Skeletal muscle satellite cell (primary cell): ENCODE data around the gene SIGLEC15.

Experiments used
- H3K27me3 ChIP-seq: 2 replicates; pipeline ENCODE4 v1.7.0; 2013; ENCODE audit warnings: low read length; ENCODE audit not compliant: control insufficient read depth, insufficient read depth
- H3K36me3 ChIP-seq: 2 replicates; pipeline ENCODE4 v1.7.0; 2013; ENCODE audit warnings: mild to moderate bottlenecking, control low read depth, low read length; ENCODE audit not compliant: insufficient read depth
- H3K4me1 ChIP-seq: 2 replicates; pipeline ENCODE4 v1.7.0; 2013; ENCODE audit warnings: low read length; ENCODE audit not compliant: control insufficient read depth, insufficient read depth
- H3K4me2 ChIP-seq: 2 replicates; pipeline ENCODE4 v1.7.0; 2013; ENCODE audit warnings: mild to moderate bottlenecking, low read length
- H3K4me3 ChIP-seq: 2 replicates; pipeline ENCODE4 v1.7.0; 2013; ENCODE audit warnings: low read length
- H3K9ac ChIP-seq: 2 replicates; pipeline ENCODE4 v1.7.0; 2013; ENCODE audit warnings: mild to moderate bottlenecking, low read depth, low read length, moderate library complexity
- H3K9me3 ChIP-seq: replicated peaks from 2 replicates; pipeline ENCODE4 v1.7.0; 2013; ENCODE audit warnings: mild to moderate bottlenecking, control low read depth, low read length

The SIGLEC15 gene

DNA sequence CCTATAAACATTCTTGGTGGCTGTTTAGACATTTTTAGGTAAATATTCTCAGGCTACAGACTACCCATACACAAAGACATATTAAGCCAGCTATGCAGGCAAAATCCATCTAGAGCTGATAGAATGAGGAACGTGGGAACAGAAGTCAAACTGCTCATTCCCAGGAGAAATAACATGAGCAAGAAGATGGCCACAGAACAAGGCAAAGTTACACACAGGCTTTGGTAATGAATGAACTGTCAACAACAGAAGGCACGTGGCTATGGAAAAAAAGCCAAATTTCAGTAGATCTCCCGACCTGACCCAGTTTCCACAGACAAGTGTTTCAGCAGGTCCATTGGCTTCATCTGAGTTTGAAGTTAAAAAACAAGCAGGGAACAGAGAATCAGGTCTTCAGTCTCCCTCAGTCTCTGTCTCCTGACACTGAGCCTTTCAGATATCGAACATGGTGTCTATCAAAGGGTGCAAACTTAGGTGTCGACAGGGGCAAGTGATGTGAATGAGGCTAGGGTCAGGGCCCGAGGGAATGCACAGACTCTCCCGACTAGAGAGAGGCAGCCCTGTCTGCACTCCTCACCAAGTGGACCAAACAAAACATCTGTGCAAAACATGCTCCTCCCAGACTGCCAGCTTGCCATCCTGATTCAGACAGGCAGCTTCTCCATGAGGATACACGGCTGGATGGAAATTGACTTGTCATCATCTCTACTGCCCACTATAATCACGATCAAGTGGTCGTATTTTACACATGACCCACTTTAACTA, 25.9 kb downstream of the SIGLEC15 start:
- H3K36me3 ChIP-seq, result peaks cover 76% of the 10 kb centered on the region
- no peak overlapping the region for H3K4me3 ChIP-seq
- no peak overlapping the region for H3K9ac ChIP-seq
- no peak overlapping the region for H3K4me2 ChIP-seq
- no peaks in the 10 kb centered on the region for H3K9me3 ChIP-seq
- H3K27me3 ChIP-seq, result no peaks in the 10 kb centered on the region
- H3K4me1 ChIP-seq, result no peaks in the 10 kb centered on the region

DNA sequence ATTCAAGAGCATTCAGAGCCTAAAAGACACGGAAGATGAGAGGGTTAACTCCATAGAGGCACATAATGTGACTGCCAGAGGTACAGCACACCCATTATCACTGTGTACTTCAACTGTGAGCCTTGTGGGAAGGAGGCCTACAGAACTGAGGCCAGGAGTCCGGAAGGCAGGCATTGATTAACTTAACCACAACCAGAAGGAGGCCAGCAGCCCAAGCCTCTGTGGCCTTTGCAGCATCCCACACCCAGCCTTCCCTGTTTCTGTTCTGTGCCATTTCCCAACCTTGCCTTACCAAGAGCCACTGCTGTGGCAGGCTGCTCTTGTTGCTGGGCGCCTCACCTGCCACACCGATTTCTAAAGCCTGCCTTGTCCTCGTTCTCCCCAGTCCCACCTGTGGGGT, 27.2 kb downstream of the SIGLEC15 start:
- H3K9me3 ChIP-seq, result no peaks in the 10 kb centered on the region
- H3K4me1 ChIP-seq, result no peaks in the 10 kb centered on the region
- no peak overlapping the region for H3K4me2 ChIP-seq
- H3K9ac ChIP-seq, result no peak overlapping the region
- H3K4me3 ChIP-seq, result no peak overlapping the region
- no peaks in the 10 kb centered on the region for H3K27me3 ChIP-seq
- peaks cover 86% of the 10 kb centered on the region for H3K36me3 ChIP-seq

DNA sequence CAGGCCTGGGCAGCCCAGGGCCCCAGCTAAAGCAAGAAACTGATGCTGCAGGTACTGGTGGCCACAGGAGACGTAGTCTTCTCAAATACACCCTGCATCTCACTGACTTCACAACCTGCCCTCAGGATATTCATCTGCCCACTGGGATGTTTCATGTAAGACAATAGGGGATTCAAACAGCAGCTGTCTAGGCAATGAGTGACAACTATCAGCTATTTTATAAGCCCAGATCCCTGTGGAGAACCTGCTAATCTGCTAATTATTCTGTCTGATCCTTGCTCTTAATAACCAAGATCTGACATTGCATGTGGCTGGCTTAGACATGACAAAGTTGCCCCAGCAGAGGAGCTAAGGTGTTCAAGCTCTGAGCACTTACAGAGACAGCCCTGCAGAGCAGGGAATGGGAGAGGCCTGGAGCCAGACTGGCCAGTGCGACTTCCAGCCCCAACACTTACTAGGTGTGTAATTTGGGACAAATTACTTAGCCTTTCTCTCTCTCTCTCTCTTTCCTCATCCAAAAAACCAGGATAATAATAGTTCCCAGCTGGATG, 28.6 kb downstream of the SIGLEC15 start:
- Histone ChIP-seq H3K9me3 (no peaks in the 10 kb centered on the region), H3K4me2 (no peak overlapping the region), H3K4me3 (no peak overlapping the region), H3K9ac (no peak overlapping the region), H3K27me3 (no peaks in the 10 kb centered on the region), H3K4me1 (no peaks in the 10 kb centered on the region), H3K36me3 (peaks cover 95% of the 10 kb centered on the region)

DNA sequence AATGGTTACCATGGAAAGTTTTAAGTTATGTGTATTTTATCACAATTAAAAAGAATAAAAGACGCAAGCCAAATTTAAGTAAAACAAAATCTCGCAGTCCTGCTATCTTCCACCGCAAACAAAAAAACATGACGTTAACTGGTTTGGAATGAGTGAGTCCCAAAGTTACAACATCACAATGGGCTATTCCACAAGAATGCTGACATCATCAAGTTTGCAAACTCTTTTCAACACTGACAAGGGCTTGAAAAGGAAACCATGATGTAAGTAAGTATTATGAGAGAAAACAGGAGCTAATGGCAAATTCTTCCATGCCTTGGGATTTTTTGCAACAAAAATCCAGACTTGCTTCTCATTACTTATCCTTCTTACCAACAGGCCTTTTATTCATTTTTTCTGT, 31.1 kb downstream of the SIGLEC15 start:
- Histone ChIP-seq H3K27me3 (no peaks in the 10 kb centered on the region), H3K9me3 (no peaks in the 10 kb centered on the region), H3K4me3 (no peak overlapping the region), H3K9ac (no peak overlapping the region), H3K4me2 (no peak overlapping the region), H3K4me1 (peaks cover 7% of the 10 kb centered on the region), H3K36me3 (peaks cover 95% of the 10 kb centered on the region)

DNA sequence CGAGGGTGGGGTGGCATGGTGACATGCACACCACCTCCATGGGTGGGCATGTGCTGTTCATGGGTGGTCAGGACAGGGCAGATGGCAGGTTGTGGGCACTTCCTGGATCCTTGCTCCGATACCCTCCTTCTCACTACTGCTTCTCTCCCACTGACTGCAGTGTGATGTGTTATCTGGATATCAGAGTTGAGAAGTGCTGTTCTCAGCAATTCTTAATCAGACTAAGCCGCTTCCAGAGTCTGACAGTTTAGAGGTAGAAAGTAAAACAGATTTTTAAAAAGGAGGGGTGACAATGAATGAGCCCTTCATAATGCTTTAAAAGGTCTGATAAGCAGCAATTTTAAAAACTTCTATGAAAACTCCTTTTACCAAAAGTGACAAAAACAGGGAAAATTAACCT, 33.9 kb downstream of the SIGLEC15 start:
- Histone ChIP-seq H3K27me3 (no peaks in the 10 kb centered on the region), H3K4me1 (peaks cover 10% of the 10 kb centered on the region), H3K4me3 (no peak overlapping the region), H3K36me3 (peaks cover 94% of the 10 kb centered on the region), H3K9me3 (no peaks in the 10 kb centered on the region), H3K9ac (no peak overlapping the region), H3K4me2 (no peak overlapping the region)

DNA sequence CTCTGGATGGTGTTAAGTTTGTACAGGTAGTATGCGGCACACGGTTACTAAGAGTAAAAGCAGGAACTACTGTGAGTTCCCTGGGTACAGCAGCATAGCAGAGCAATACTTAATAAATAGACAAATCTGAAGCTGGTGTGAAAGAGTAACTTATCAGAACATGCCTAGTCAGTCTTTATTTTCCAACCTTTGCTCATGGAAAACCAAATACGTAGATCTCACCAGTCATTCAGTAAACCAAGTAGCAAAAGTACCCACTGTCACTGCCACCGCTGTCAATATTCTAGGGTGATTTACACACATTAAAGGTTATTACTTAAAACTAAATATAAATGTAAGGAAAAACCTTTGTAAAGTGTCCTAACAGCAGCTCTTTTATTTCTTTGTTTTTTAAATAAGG, 35.0 kb downstream of the SIGLEC15 start:
- H3K36me3 ChIP-seq, result peaks cover 96% of the 10 kb centered on the region
- H3K4me2 ChIP-seq, result no peak overlapping the region
- no peaks in the 10 kb centered on the region for H3K27me3 ChIP-seq
- H3K4me1 ChIP-seq, result peaks cover 10% of the 10 kb centered on the region
- no peak overlapping the region for H3K4me3 ChIP-seq
- H3K9me3 ChIP-seq, result no peaks in the 10 kb centered on the region
- H3K9ac ChIP-seq, result no peak overlapping the region

DNA sequence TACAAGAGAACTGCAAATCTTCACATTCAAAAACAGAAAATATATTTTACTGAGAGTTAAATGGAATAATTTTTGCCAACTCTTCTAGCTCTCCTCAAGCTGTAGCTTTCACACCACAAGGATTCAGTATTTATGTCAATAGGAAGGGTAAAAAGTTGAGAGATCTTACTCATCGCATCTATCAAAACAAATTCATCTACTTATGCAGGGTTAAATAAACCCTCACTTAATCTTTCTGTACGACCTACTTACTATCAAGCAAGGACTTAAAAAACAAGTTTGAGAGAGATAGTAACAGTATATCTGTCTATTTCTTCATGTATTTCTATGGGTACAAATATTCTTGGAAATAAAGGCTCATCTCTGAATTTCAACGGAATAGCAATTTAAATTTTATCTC, 35.5 kb downstream of the SIGLEC15 start:
- no peaks in the 10 kb centered on the region for H3K9me3 ChIP-seq
- H3K36me3 ChIP-seq, result peaks cover 96% of the 10 kb centered on the region
- no peaks in the 10 kb centered on the region for H3K27me3 ChIP-seq
- H3K9ac ChIP-seq, result no peak overlapping the region
- peaks cover 10% of the 10 kb centered on the region for H3K4me1 ChIP-seq
- no peak overlapping the region for H3K4me3 ChIP-seq
- H3K4me2 ChIP-seq, result no peak overlapping the region

DNA sequence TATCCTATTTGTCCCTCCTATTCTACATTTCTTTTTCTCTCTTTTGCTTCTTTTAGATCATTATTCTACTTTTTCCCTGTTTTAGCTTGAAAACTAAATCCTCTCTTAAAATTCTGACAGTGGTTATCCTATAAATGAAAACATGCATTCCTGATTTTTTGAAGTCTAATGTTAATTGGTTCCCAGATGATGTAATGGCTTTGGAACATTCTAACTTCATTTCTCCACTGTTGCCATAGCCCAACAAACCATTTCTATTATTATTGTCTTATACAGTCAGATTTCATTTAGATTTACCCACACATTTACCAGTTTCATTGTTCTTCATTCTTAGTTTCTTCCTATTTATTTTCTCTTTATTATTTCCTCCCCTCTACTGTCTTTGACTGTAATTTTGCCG, 36.5 kb downstream of the SIGLEC15 start:
- Histone ChIP-seq H3K4me3 (no peak overlapping the region), H3K9me3 (no peaks in the 10 kb centered on the region), H3K9ac (no peak overlapping the region), H3K27me3 (no peaks in the 10 kb centered on the region), H3K36me3 (peaks cover 97% of the 10 kb centered on the region), H3K4me2 (no peak overlapping the region), H3K4me1 (peaks cover 10% of the 10 kb centered on the region)

DNA sequence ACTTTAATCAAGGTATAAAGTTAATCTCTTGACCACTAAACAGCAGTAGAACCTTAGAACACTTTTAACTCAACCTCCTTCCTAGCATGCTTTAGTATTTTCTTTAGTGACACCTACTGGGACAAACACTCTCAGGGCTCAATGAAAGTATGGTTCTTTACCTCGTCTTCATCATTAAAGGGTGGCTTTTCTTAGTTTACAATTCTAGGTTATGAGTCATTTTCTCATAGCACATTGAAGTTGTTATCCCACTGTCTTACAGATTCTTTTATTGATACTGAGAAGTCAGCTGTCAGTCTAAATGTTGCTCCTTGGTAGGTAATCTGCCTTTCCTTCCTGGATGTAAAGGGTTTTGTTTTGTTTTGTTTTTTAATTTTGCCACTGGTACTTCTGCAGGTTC, 38.0 kb downstream of the SIGLEC15 start:
- H3K36me3 ChIP-seq, result peaks cover 95% of the 10 kb centered on the region

DNA sequence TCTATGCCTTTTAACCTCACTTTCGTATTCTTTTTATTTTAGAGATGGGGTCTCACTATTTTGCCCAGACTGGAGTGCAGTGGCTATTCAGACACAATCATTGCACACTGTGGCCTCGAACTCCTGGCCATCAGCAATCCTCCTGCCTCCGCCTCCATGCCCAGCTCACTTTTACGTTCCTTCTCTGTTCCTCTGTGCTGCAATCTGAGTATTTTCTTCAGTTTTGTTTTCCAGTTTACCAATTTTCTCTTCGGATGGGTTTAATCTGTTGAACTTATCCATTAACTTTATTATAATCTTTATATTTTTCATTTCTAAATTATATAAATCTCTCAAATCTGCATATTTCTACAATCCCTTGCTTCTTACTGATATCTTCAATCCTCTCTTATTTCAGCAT, 38.6 kb downstream of the SIGLEC15 start:
- Histone ChIP-seq H3K4me3 (no peak overlapping the region), H3K9ac (no peak overlapping the region), H3K4me2 (no peak overlapping the region), H3K9me3 (no peaks in the 10 kb centered on the region), H3K27me3 (no peaks in the 10 kb centered on the region), H3K36me3 (peaks cover 90% of the 10 kb centered on the region), H3K4me1 (peaks cover 10% of the 10 kb centered on the region)

More for the DNA sequence above, 38.0 kb downstream of the SIGLEC15 start:
- no peak overlapping the region for H3K4me2 ChIP-seq
- peaks cover 10% of the 10 kb centered on the region for H3K4me1 ChIP-seq
- no peak overlapping the region for H3K9ac ChIP-seq
- H3K9me3 ChIP-seq, result no peaks in the 10 kb centered on the region
- no peaks in the 10 kb centered on the region for H3K27me3 ChIP-seq
- no peak overlapping the region for H3K4me3 ChIP-seq

DNA sequence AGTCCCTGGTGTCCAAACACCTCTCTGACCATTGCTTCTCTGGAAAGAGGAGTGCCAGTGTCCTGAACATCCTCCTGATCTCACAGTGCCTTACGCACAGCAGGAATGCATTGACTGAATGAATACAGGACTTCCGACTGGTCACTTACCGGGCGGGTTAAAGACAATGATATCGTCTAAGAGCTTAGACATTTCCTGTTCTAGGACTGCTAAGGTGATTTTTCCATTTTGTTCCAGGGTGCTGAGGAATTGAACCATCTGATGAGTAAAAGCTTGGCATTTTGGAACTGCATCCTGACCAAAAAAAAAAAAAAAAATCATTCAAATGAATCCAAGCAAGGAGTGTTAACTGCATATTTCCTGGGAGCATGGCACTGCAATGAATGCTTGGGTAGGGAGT, 40.0 kb downstream of the SIGLEC15 start:
- H3K9me3 ChIP-seq, result no peaks in the 10 kb centered on the region
- no peak overlapping the region for H3K4me3 ChIP-seq
- H3K27me3 ChIP-seq, result no peaks in the 10 kb centered on the region
- no peak overlapping the region for H3K4me2 ChIP-seq
- no peak overlapping the region for H3K9ac ChIP-seq
- peaks cover 90% of the 10 kb centered on the region for H3K36me3 ChIP-seq
- peaks cover 10% of the 10 kb centered on the region for H3K4me1 ChIP-seq

DNA sequence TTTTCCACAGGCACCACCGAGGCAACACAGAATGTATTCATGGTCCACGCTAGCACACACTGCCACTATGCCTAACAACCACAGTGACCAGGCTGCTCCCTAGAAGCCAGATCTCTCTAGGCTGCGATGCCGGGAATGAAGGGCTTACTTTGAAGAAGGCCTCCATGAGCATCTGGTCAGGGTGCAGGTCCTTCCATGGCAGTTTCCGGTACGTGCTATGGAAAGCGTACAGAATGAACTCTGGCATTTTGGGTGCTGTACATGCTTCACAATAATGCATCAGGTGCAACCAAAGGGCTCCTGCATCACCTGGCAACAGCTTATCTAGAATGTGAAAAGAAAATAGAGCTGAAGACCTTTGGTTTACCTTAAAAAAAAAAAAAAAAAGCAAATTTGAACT, 44.9 kb downstream of the SIGLEC15 start:
- Histone ChIP-seq H3K9ac (no peak overlapping the region), H3K4me2 (no peak overlapping the region), H3K4me1 (no peaks in the 10 kb centered on the region), H3K9me3 (no peaks in the 10 kb centered on the region), H3K36me3 (peaks cover 77% of the 10 kb centered on the region), H3K4me3 (no peak overlapping the region), H3K27me3 (no peaks in the 10 kb centered on the region)
